GM19397 (cell line): Measurements from ENCODE around the gene MSLN.
"Not testable (repeated sequence)": the region's sequence is repeated elsewhere in the genome, so short reads cannot be mapped to it uniquely, and the experiment has no call there.

ENCODE experiments used
- ATAC-seq: cut with Tn5 transposase; IDR thresholded peaks from one replicate; pipeline ENCODE4 v1.9.1; 2021; ENCODE audit warnings: mild to moderate bottlenecking, moderate library complexity; ENCODE audit not compliant: unreplicated experiment

The MSLN gene

GRCh38 chr16:772959-773358, 12.4 kb downstream of the MSLN start:
- ATAC-seq = no peak

GRCh38 chr16:774086-775001, 13.8 kb downstream of the MSLN start:
- ATAC-seq = no peak

GRCh38 chr16:775236-775796, 14.8 kb downstream of the MSLN start:
- ATAC-seq = no peak

GRCh38 chr16:776298-776697, 15.8 kb downstream of the MSLN start:
- not testable (repeated sequence) for ATAC-seq

GRCh38 chr16:776824-777223, 16.3 kb downstream of the MSLN start:
- ATAC-seq = no peak

GRCh38 chr16:777826-778225, 17.3 kb downstream of the MSLN start:
- ATAC-seq = no peak

- ATAC-seq = no peak
These were observed 17.9 kb downstream of the MSLN start for GRCh38 chr16:778447-778846.

GRCh38 chr16:778909-779527, 18.5 kb downstream of the MSLN start:
- no peak for ATAC-seq

- no peak for ATAC-seq
These were observed 19.0 kb downstream of the MSLN start for GRCh38 chr16:779561-779960.

- no peak for ATAC-seq
These were observed 19.8 kb downstream of the MSLN start for GRCh38 chr16:780296-780695.

GRCh38 chr16:781346-782010, 20.9 kb downstream of the MSLN start:
- no peak for ATAC-seq

GRCh38 chr16:782258-782657, 21.7 kb downstream of the MSLN start:
- ATAC-seq = no peak

GRCh38 chr16:782766-783403, 22.4 kb downstream of the MSLN start:
- ATAC-seq = no peak

- no peak for ATAC-seq
These were observed 23.0 kb downstream of the MSLN start for GRCh38 chr16:783404-784161.

GRCh38 chr16:784431-784830, 23.9 kb downstream of the MSLN start:
- no peak for ATAC-seq

- ATAC-seq = no peak
These were observed 25.3 kb downstream of the MSLN start for GRCh38 chr16:785563-786535.

GRCh38 chr16:787321-787966, 26.9 kb downstream of the MSLN start:
- peak; percentile 1 for ATAC-seq

GRCh38 chr16:787978-788398, 27.5 kb downstream of the MSLN start, which contains the start of gene RPUSD1:
RPUSD1 (minus strand) TSS chr16:788381; CDS start chr16:787737, 644 bp downstream.
- ATAC-seq = no peak
